Body of pancreas (tissue), 4 donors: ENCODE measurements around the gene PRR36. TPM values are rescaled to one million over a fixed set of nuclear protein-coding genes. Genes with fewer than 3 reads are reported as not detected.

Experiments used
- ATAC-seq: fragments of 150-250 bp; one replicate; pipeline ENCODE4 v1.9.1; 2016
- DNase-seq, 4 donors: peaks; one replicate each; pipeline ENCODE4 v3.0.0-alpha.2; 2019
- H3K27ac ChIP-seq, 4 donors: fragments of 200-600 bp; sonication (generic); 1 replicate in 3 of 4; 2 replicates in 1 of 4; pipeline versions ENCODE4 v1.5.1 to v1.6.1; 2016 to 2019; ENCODE audit warnings: mild to moderate bottlenecking in 1 of 4, mixed read lengths in 1 of 4, moderate library complexity in 1 of 4
- H3K27me3 ChIP-seq, 2 donors: fragments of 200-600 bp; sonication (generic); one replicate each; pipeline ENCODE4 v1.6.0; 2016; ENCODE audit warnings: mild to moderate bottlenecking in 1 of 2
- H3K36me3 ChIP-seq, 2 donors: fragments of 200-600 bp; sonication (generic); replicated peaks in 1 of 2; 2 replicates each; pipeline ENCODE4 v1.5.1; 2016; ENCODE audit warnings: low read depth in 2 of 2; ENCODE audit not compliant: insufficient read depth in 1 of 2
- H3K4me1 ChIP-seq: fragments of 200-600 bp; sonication (generic); one replicate; pipeline ENCODE4 v1.6.0; 2016
- H3K4me3 ChIP-seq, 2 donors: fragments of 200-600 bp; sonication (generic); 1 replicate in 1 of 2; 2 replicates in 1 of 2; pipeline ENCODE4 v1.5.1; 2016 to 2019
- H3K9me3 ChIP-seq, 3 donors: fragments of 200-600 bp; sonication (generic); 1 replicate in 2 of 3; 2 replicates in 1 of 3; pipeline ENCODE4 v1.5.1; 2016
- CTCF ChIP-seq, 7 experiments: fragments of 450-650 bp in 4 of 7; fragments of 200-600 bp in 3 of 7; sonication (generic) in 3 of 7; IDR thresholded peaks; one replicate each; pipeline ENCODE4 v1.5.1; 2016 to 2019; ENCODE audit warnings: antibody characterized with exemption in 7 of 7
- POLR2A ChIP-seq, 3 donors: fragments of 450-650 bp; IDR thresholded peaks; one replicate each; pipeline ENCODE4 v1.6.1; 2016; ENCODE audit warnings: antibody characterized with exemption in 3 of 3, mild to moderate bottlenecking in 2 of 3
- WGBS, 2 donors: methylation state at CpG; one replicate each; pipeline ENCODE4 v1.1.5; 2017; 5-methylcytosine and 5-hydroxymethylcytosine counted together
- intact Hi-C: fragments of 100-400 bp; cut with DNase I; formaldehyde crosslinking; loops from one replicate; pipeline ENCODE4 v1.15.1; 2023
- total RNA-seq, 2 donors: library from RNA; depleted of rRNA; stranded (reverse); fragments of >200 nt; gene quantifications; one replicate each; pipeline ENCODE4 v1.1.0, GENCODE V29; 2016

PRR36 gene
- total RNA-seq, 2 donors from 2014 or later = 1.0 to 12.9 TPM

GRCh38 chr19:7833225-7834099 is 40.7 kb downstream of the PRR36 start:
- H3K27ac ChIP-seq = peak overlapping the region in 1 of 4 donors; percentile 26
- 54 to 61% methylated on average over 20 to 23 of the region's 23 CpGs for WGBS, 2 donors
- intact Hi-C loops = no loop called here

GRCh38 chr19:7832781-7833180 is 41.4 kb downstream of the PRR36 start:
- H3K4me1 ChIP-seq = peaks cover 29% of the 10 kb centered on the region
- no peak for DNase-seq
- TF ChIP-seq CTCF (IDR thresholded peaks at IDR 0.05) (no peak), POLR2A (IDR thresholded peaks at IDR 0.05) (no peak)

More at GRCh38 chr19:7833225-7834099, 40.7 kb downstream of the PRR36 start:
- no peak for TF ChIP-seq CTCF (IDR thresholded peaks at IDR 0.05)
- TF ChIP-seq POLR2A (IDR thresholded peaks at IDR 0.05) = no peak
- H3K9me3 ChIP-seq = no peaks in the 10 kb centered on the region
- no peaks in the 10 kb centered on the region for H3K36me3 ChIP-seq
- H3K4me3 ChIP-seq = no peak overlapping the region
- H3K4me1 ChIP-seq = peaks cover 29% of the 10 kb centered on the region
- DNase-seq (peak; percentile 60 to 78 (median 75)), ATAC-seq (no peak)
- H3K27me3 ChIP-seq = no peaks in the 10 kb centered on the region

GRCh38 chr19:7832009-7832408 is 42.2 kb downstream of the PRR36 start:
- DNase-seq = no peak
- Histone ChIP-seq H3K4me3 (no peak overlapping the region), H3K27me3 (no peaks in the 10 kb centered on the region), H3K27ac (no peak overlapping the region), H3K9me3 (no peaks in the 10 kb centered on the region), H3K36me3 (no peaks in the 10 kb centered on the region), H3K4me1 (peaks cover 29% of the 10 kb centered on the region)
- 87 to 94% methylated on average over 12 to 17 of the region's 17 CpGs for WGBS, 2 donors
- no peak for TF ChIP-seq CTCF (IDR thresholded peaks at IDR 0.05)
- no peak for TF ChIP-seq POLR2A (IDR thresholded peaks at IDR 0.05)
- ATAC-seq = no peak
- intact Hi-C loops = no loop called here

More at GRCh38 chr19:7832781-7833180, 41.4 kb downstream of the PRR36 start:
- intact Hi-C loops = no loop called here
- 74 to 76% methylated on average over 12 of the region's 12 CpGs for WGBS, 2 donors
- H3K36me3 ChIP-seq = no peaks in the 10 kb centered on the region
- H3K4me3 ChIP-seq = no peak overlapping the region
- H3K9me3 ChIP-seq = no peaks in the 10 kb centered on the region
- H3K27ac ChIP-seq = peak overlapping the region in 1 of 4 donors; percentile 26
- ATAC-seq = no peak
- no peaks in the 10 kb centered on the region for H3K27me3 ChIP-seq

- intact Hi-C loops = no loop called here
- Histone ChIP-seq H3K4me3 (no peak overlapping the region), H3K9me3 (no peaks in the 10 kb centered on the region), H3K27me3 (no peaks in the 10 kb centered on the region), H3K4me1 (peaks cover 29% of the 10 kb centered on the region), H3K27ac (no peak overlapping the region), H3K36me3 (no peaks in the 10 kb centered on the region)
- WGBS, 2 donors = 56 to 77% methylated on average over 10 of the region's 10 CpGs
- DNase-seq (no peak), ATAC-seq (no peak)
- TF ChIP-seq CTCF (IDR thresholded peaks at IDR 0.05) (no peak), POLR2A (IDR thresholded peaks at IDR 0.05) (no peak)
These were observed 42.7 kb downstream of the PRR36 start for GRCh38 chr19:7831452-7831851.
